SK-N-SH (cell line): Measurements from ENCODE around the gene UCMA. TPM values are rescaled to one million over a fixed set of nuclear protein-coding genes. Genes with fewer than 3 reads are reported as not detected.

Experiments used
- CTCF ChIA-PET: fragments of 300-600, 350-600 bp; formaldehyde crosslinking; extraction: SDS; loops from one replicate; lab custom pipeline; 2021; lab: Yijun Ruan, JAX
- POLR2A ChIA-PET: fragments of 350-600 bp; sonication (Branson Sonifier 250); formaldehyde crosslinking; extraction: SDS; loops from one replicate; lab custom pipeline; 2020; ENCODE audit warnings: antibody characterized with exemption, inconsistent platforms; lab: Yijun Ruan, JAX
- DNase-seq: peaks from one replicate; pipeline ENCODE4 v3.0.0; 2012
- H2AFZ ChIP-seq: fragments of 200-600 bp; sonication (generic); 2 replicates; pipeline ENCODE4 v1.8.1; 2016; ENCODE audit warnings: antibody characterized with exemption, mild to moderate bottlenecking, low read depth
- H3F3A ChIP-seq: fragments of 200-600 bp; sonication (generic); replicated peaks from 2 replicates; pipeline ENCODE3; 2016; ENCODE audit warnings: antibody characterized with exemption, mild to moderate bottlenecking; ENCODE audit not compliant: insufficient read depth
- H3K27ac ChIP-seq, 2 experiments: fragments of 200-500 bp in 1 of 2; fragments of 200-600 bp in 1 of 2; sonication (Bioruptor generic) in 1 of 2; sonication (generic), shearing (Covaris generic) in 1 of 2; 2 replicates each; pipeline versions ENCODE4 v1.5.1 to v1.6.1; 2014 to 2016; ENCODE audit warnings: low read depth in 2 of 2, inconsistent platforms in 1 of 2, low read length in 1 of 2, mild to moderate bottlenecking in 1 of 2, mixed read lengths in 1 of 2
- H3K27me3 ChIP-seq: fragments of 200-600 bp; sonication (generic), shearing (Covaris generic); 2 replicates; pipeline ENCODE4 v1.6.1; 2016; ENCODE audit warnings: mixed run types; ENCODE audit not compliant: insufficient read depth
- H3K36me3 ChIP-seq, 2 experiments: fragments of 200-500 bp in 1 of 2; fragments of 200-600 bp in 1 of 2; sonication (Bioruptor generic) in 1 of 2; sonication (generic) in 1 of 2; replicated peaks in 1 of 2; 2 replicates each; pipeline versions ENCODE3 to v1.5.1; 2014 to 2016; ENCODE audit warnings: low read length in 1 of 2, mild to moderate bottlenecking in 1 of 2; ENCODE audit not compliant: insufficient read depth in 2 of 2, control insufficient read depth in 1 of 2
- H3K4me1 ChIP-seq, 2 experiments: fragments of 200-500 bp in 1 of 2; fragments of 200-600 bp in 1 of 2; sonication (Bioruptor generic) in 1 of 2; sonication (generic), shearing (Covaris generic) in 1 of 2; 2 replicates each; pipeline versions ENCODE4 v1.5.1 to v1.6.1; 2014 to 2016; ENCODE audit warnings: low read depth in 1 of 2, low read length in 1 of 2, mixed run types in 1 of 2; ENCODE audit not compliant: insufficient read depth in 2 of 2, control insufficient read depth in 1 of 2
- H3K4me2 ChIP-seq: fragments of 200-600 bp; sonication (generic), shearing (Covaris generic); 2 replicates; pipeline ENCODE4 v1.6.1; 2017; ENCODE audit warnings: mixed run types
- H3K4me3 ChIP-seq, 2 experiments: fragments of 200-500 bp in 1 of 2; fragments of 200-600 bp in 1 of 2; sonication (Bioruptor generic) in 1 of 2; sonication (generic), shearing (Covaris generic) in 1 of 2; 2 replicates each; pipeline versions ENCODE4 v1.5.1 to v1.8.1; 2014 to 2016; ENCODE audit warnings: low read depth in 2 of 2, inconsistent platforms in 1 of 2, low read length in 1 of 2, mild to moderate bottlenecking in 1 of 2, mixed read lengths in 1 of 2, moderate library complexity in 1 of 2
- H3K79me2 ChIP-seq: fragments of 200-600 bp; sonication (generic); 2 replicates; pipeline ENCODE4 v1.8.1; 2017; ENCODE audit warnings: mild to moderate bottlenecking; ENCODE audit not compliant: insufficient read depth
- H3K9ac ChIP-seq: fragments of 200-600 bp; sonication (generic); 2 replicates; pipeline ENCODE4 v1.6.1; 2017; ENCODE audit warnings: mixed run types
- H3K9me2 ChIP-seq: fragments of 200-600 bp; sonication (generic); 2 replicates; pipeline ENCODE4 v1.6.1; 2017; ENCODE audit warnings: mixed run types
- H3K9me3 ChIP-seq: fragments of 200-600 bp; sonication (generic); 2 replicates; pipeline ENCODE4 v1.6.1; 2017; ENCODE audit warnings: mixed run types, mild to moderate bottlenecking, moderate library complexity
- H4K20me1 ChIP-seq: fragments of 200-600 bp; sonication (generic); 2 replicates; pipeline ENCODE4 v1.6.1; 2017; ENCODE audit warnings: mild to moderate bottlenecking, mixed run types; ENCODE audit not compliant: insufficient read depth
- CHD2 ChIP-seq: fragments of 150-350 bp; IDR thresholded peaks from 2 replicates; pipeline ENCODE4 v1.6.1; 2018; ENCODE audit warnings: low read length; ENCODE audit not compliant: partially characterized antibody
- CTCF ChIP-seq: fragments of 200-600 bp; sonication (generic); IDR thresholded peaks from 2 replicates; pipeline ENCODE4 v1.6.1; 2017; ENCODE audit warnings: antibody characterized with exemption, mild to moderate bottlenecking, moderate library complexity
- ELF1 ChIP-seq: IDR thresholded peaks from 2 replicates; pipeline ENCODE4 v1.4.0; 2012
- EP300 ChIP-seq, 2 experiments: IDR thresholded peaks; 2 replicates each; pipeline versions ENCODE4 v1.4.0 to v1.6.1; 2012; ENCODE audit warnings: borderline replicate concordance in 1 of 2, low read depth in 1 of 2, low read length in 1 of 2
- FOSL2 ChIP-seq: IDR thresholded peaks from 2 replicates; pipeline ENCODE4 v1.4.0; 2012; ENCODE audit warnings: low read depth, mild to moderate bottlenecking, moderate library complexity, borderline replicate concordance
- GATA2 ChIP-seq: sonication (generic); formaldehyde crosslinking; IDR thresholded peaks from 2 replicates; pipeline ENCODE4 v1.5.0; 2020; ENCODE audit warnings: mild to moderate bottlenecking, missing genetic modification reagents
- IRF3 ChIP-seq: fragments of 150-350 bp; IDR thresholded peaks from 2 replicates; pipeline ENCODE4 v1.6.1; 2016; ENCODE audit warnings: mild to moderate bottlenecking, low read depth, low read length
- JUND ChIP-seq: IDR thresholded peaks from 2 replicates; pipeline ENCODE4 v1.4.0; 2012
- MEF2A ChIP-seq: IDR thresholded peaks from 2 replicates; pipeline ENCODE4 v1.4.0; 2012; ENCODE audit warnings: low read depth, borderline replicate concordance
- MXI1 ChIP-seq: IDR thresholded peaks from 2 replicates; pipeline ENCODE4 v1.6.1; 2012; ENCODE audit warnings: mild to moderate bottlenecking, low read depth, low read length, improper control_type of control experiment
- NFIC ChIP-seq: IDR thresholded peaks from 2 replicates; pipeline ENCODE4 v1.4.0; 2012; ENCODE audit warnings: borderline replicate concordance
- RAD21 ChIP-seq: IDR thresholded peaks from 2 replicates; pipeline ENCODE4 v1.6.1; 2012; ENCODE audit warnings: mild to moderate bottlenecking, low read length
- RFX5 ChIP-seq: IDR thresholded peaks from 2 replicates; pipeline ENCODE4 v1.6.1; 2012; ENCODE audit warnings: mild to moderate bottlenecking, improper control_type of control experiment, low read length
- TCF12 ChIP-seq: IDR thresholded peaks from 2 replicates; pipeline ENCODE4 v1.4.0; 2012
- TEAD4 ChIP-seq: IDR thresholded peaks from 2 replicates; pipeline ENCODE4 v1.4.0; 2012; ENCODE audit warnings: mild to moderate bottlenecking, borderline replicate concordance; ENCODE audit not compliant: insufficient read depth
- USF2 ChIP-seq: fragments of 150-350 bp; IDR thresholded peaks from 2 replicates; pipeline ENCODE4 v1.6.1; 2017; ENCODE audit warnings: antibody characterized with exemption, low read length, low read depth, borderline replicate concordance
- YY1 ChIP-seq: IDR thresholded peaks from 2 replicates; pipeline ENCODE4 v1.4.0; 2012; ENCODE audit warnings: low read depth, mild to moderate bottlenecking
- WGBS: methylation state at CpG from one replicate; pipeline ENCODE4 v1.1.6; 2017; ENCODE audit warnings: low lambda C conversion rate; 5-methylcytosine and 5-hydroxymethylcytosine counted together
- polyA plus RNA-seq, 3 experiments: library from polyadenylated mRNA; depleted of rRNA; stranded (reverse); fragments of >200 nt; gene quantifications; 2 replicates each; pipeline ENCODE4 v1.2.3, GENCODE V29; 2012
- TF ChIP-seq, protein P1 (sequence below): IDR thresholded peaks from 2 replicates; pipeline ENCODE4; 2012
- TF ChIP-seq, protein P2 (sequence below): IDR thresholded peaks from 2 replicates; pipeline ENCODE4 v1.4.0; 2012; ENCODE audit warnings: low read depth
- TF ChIP-seq, protein P3 (sequence below): IDR thresholded peaks from 2 replicates; pipeline ENCODE4 v1.6.1; 2012; ENCODE audit warnings: mild to moderate bottlenecking, low read depth, low read length, moderate library complexity

UCMA gene
- polyA plus RNA-seq, 1 of the 3 experiments (the other 2 are of a cell fraction), result not detected

- POLR2A ChIA-PET, result no interaction called here
- no peak for DNase-seq
- H3F3A ChIP-seq, result no peaks in the 10 kb centered on the region
- no peaks in the 10 kb centered on the region for H3K9me3 ChIP-seq
- H4K20me1 ChIP-seq, result no peaks in the 10 kb centered on the region
- 93% methylated on average over 3 of the region's 3 CpGs for WGBS
- no peaks in the 10 kb centered on the region for H3K9me2 ChIP-seq
- H3K27ac ChIP-seq, result no peak overlapping the region
- TF ChIP-seq FOSL2 (no peak), MEF2A (no peak), TCF12 (no peak), IRF3 (no peak), MXI1 (no peak), RFX5 (no peak), EP300 (IDR thresholded peaks at IDR 0.05; ENCODE audit: borderline replicate concordance in 1 of 2, low read depth in 1 of 2, low read length in 1 of 2) (no peak), ELF1 (no peak), CTCF (no peak), TEAD4 (no peak), JUND (no peak)
- TF ChIP-seq, protein P1, sequence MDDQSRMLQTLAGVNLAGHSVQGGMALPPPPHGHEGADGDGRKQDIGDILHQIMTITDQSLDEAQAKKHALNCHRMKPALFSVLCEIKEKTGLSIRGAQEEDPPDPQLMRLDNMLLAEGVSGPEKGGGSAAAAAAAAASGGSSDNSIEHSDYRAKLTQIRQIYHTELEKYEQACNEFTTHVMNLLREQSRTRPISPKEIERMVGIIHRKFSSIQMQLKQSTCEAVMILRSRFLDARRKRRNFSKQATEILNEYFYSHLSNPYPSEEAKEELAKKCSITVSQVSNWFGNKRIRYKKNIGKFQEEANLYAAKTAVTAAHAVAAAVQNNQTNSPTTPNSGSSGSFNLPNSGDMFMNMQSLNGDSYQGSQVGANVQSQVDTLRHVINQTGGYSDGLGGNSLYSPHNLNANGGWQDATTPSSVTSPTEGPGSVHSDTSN, result no peak
- TF ChIP-seq, all 33 proteins: peak for 0
- Histone ChIP-seq H3K4me3 (no peak overlapping the region), H3K4me2 (no peak overlapping the region), H3K4me1 (no peaks in the 10 kb centered on the region), H3K9ac (no peak overlapping the region), H2AFZ (no peak overlapping the region), H3K79me2 (no peaks in the 10 kb centered on the region), H3K27me3 (no peaks in the 10 kb centered on the region), H3K36me3 (peaks cover 15 to 18% of the 10 kb centered on the region in 2 experiments)
- CTCF ChIA-PET, result interaction anchor here (1.0 kb wide), 1 partner anchor 111 kb away, joined by 3 read pairs; no protein-coding TSS in a partner anchor
Observed at GRCh38 chr10:13190816-13191215, 43.4 kb downstream of the UCMA start.

DNA sequence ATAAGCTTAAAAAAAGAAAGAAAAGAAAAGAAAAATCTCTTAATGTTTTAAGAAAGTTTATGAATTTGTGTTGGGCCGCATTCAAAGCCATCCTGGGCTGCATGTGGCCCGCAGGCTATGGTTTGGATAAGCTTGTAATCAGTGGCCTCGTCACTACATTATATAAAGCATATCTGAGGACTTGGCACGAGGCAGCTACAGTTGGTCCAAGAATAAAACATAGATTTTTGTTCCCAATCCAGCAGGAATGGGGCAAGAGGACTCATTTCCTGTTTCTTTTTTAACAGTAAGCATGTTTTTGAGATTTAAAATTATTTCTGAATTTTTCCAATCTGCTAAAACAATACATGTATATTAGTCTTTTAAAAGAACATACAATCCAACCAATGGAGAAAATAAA is 44.2 kb downstream of the UCMA start:
- no peak overlapping the region for H3K4me2 ChIP-seq
- WGBS, result 94% methylated on average over 4 of the region's 4 CpGs
- no peak for TF ChIP-seq RAD21
- TF ChIP-seq GATA2 (CRISPR knock-in tag), result no peak
- TF ChIP-seq USF2, result no peak
- TF ChIP-seq, protein P2, sequence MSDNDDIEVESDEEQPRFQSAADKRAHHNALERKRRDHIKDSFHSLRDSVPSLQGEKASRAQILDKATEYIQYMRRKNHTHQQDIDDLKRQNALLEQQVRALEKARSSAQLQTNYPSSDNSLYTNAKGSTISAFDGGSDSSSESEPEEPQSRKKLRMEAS, result no peak
- no peak for TF ChIP-seq NFIC
- TF ChIP-seq, protein P3, sequence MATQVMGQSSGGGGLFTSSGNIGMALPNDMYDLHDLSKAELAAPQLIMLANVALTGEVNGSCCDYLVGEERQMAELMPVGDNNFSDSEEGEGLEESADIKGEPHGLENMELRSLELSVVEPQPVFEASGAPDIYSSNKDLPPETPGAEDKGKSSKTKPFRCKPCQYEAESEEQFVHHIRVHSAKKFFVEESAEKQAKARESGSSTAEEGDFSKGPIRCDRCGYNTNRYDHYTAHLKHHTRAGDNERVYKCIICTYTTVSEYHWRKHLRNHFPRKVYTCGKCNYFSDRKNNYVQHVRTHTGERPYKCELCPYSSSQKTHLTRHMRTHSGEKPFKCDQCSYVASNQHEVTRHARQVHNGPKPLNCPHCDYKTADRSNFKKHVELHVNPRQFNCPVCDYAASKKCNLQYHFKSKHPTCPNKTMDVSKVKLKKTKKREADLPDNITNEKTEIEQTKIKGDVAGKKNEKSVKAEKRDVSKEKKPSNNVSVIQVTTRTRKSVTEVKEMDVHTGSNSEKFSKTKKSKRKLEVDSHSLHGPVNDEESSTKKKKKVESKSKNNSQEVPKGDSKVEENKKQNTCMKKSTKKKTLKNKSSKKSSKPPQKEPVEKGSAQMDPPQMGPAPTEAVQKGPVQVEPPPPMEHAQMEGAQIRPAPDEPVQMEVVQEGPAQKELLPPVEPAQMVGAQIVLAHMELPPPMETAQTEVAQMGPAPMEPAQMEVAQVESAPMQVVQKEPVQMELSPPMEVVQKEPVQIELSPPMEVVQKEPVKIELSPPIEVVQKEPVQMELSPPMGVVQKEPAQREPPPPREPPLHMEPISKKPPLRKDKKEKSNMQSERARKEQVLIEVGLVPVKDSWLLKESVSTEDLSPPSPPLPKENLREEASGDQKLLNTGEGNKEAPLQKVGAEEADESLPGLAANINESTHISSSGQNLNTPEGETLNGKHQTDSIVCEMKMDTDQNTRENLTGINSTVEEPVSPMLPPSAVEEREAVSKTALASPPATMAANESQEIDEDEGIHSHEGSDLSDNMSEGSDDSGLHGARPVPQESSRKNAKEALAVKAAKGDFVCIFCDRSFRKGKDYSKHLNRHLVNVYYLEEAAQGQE, result no peak
- no peak for TF ChIP-seq CHD2
- TF ChIP-seq YY1, result no peak
- H3K27me3 ChIP-seq, result no peaks in the 10 kb centered on the region
- no peaks in the 10 kb centered on the region for H3K4me1 ChIP-seq
- no peaks in the 10 kb centered on the region for H3F3A ChIP-seq
- H3K4me3 ChIP-seq, result no peak overlapping the region
- H3K27ac ChIP-seq, result no peak overlapping the region
- no peak overlapping the region for H2AFZ ChIP-seq
- no peaks in the 10 kb centered on the region for H4K20me1 ChIP-seq
- no peak overlapping the region for H3K9ac ChIP-seq
- no peaks in the 10 kb centered on the region for H3K9me3 ChIP-seq
- H3K79me2 ChIP-seq, result no peaks in the 10 kb centered on the region
- CTCF ChIA-PET, result interaction anchor here (1.1 to 1.3 kb wide), 2 partner anchors 16 to 112 kb away, joined by 6 read pairs; no protein-coding TSS in a partner anchor
- H3K9me2 ChIP-seq, result no peaks in the 10 kb centered on the region
- POLR2A ChIA-PET, result interaction anchor here (0.6 kb wide), 1 partner anchor 113 kb away, joined by 3 read pairs; no protein-coding TSS in a partner anchor
- DNase-seq, result no peak
- H3K36me3 ChIP-seq, result peaks cover 15 to 16% of the 10 kb centered on the region in 2 experiments
